GM12878 (cell line): Measurements from ENCODE around the gene FAM89B. TPM values are rescaled to one million over a fixed set of nuclear protein-coding genes. Genes with fewer than 3 reads are reported as not detected.

Experiments used
- ATAC-seq: fragments of 200-7000 bp; cut with Tn5 transposase; 3 replicates; pipeline ENCODE4 v1.9.1; 2020; ENCODE audit warnings: mild to moderate bottlenecking, moderate library complexity
- BruUV-seq: library from RNA; stranded (reverse); fragments of 400-500 nt; replicated peaks from 2 replicates; lab custom pipeline; 2021; lab: Mats Ljungman, UMichigan
- CTCF ChIA-PET: fragments of 300-600 bp; sonication (Branson Sonifier 250); formaldehyde crosslinking; extraction: SDS; loops from one replicate; lab custom pipeline; 2021; ENCODE audit warnings: inconsistent platforms; lab: Yijun Ruan, JAX
- POLR2A ChIA-PET: fragments of 350-600 bp; formaldehyde crosslinking; extraction: SDS; loops from one replicate; lab custom pipeline; 2021; ENCODE audit warnings: inconsistent platforms; lab: Charles Lee
- RAD21 ChIA-PET: fragments of 300-600 bp; sonication (Branson Sonifier 250); formaldehyde crosslinking; loops from one replicate; lab custom pipeline; 2023; ENCODE audit warnings: antibody characterized with exemption; ENCODE audit not compliant: unreplicated experiment; lab: Charles Lee
- SMC1A ChIA-PET: fragments of 300-600 bp; sonication (Branson Sonifier 250); formaldehyde crosslinking; loops from one replicate; lab custom pipeline; 2023; ENCODE audit not compliant: unreplicated experiment, uncharacterized antibody; lab: Charles Lee
- DNase-seq: peaks from one replicate; pipeline ENCODE4 v3.0.0-alpha.2; 2011; ENCODE audit warnings: low read depth, low spot score
- FAIRE-seq: peaks from 3 replicates; lab custom pipeline; 2011; peaks lifted over from hg19 to GRCh38; lab: Jason Lieb, UNC
- H2AFZ ChIP-seq: 2 replicates; pipeline ENCODE4 v1.6.0; 2011; ENCODE audit warnings: low read depth, low read length, control low read depth; ENCODE audit not compliant: control insufficient read depth
- H3K27ac ChIP-seq: 2 replicates; pipeline ENCODE4 v1.5.1; 2011; ENCODE audit warnings: control low read depth; ENCODE audit not compliant: control insufficient read depth, insufficient read depth
- H3K27me3 ChIP-seq, 2 experiments: replicated peaks in 1 of 2; 2 replicates each; pipeline versions ENCODE4 v1.6.0 to v1.6.1; 2011; ENCODE audit warnings: low read length in 1 of 2; ENCODE audit not compliant: control insufficient read depth in 2 of 2, insufficient read depth in 2 of 2
- H3K36me3 ChIP-seq, 2 experiments: 2 replicates each; pipeline ENCODE4 v1.5.1; 2011; ENCODE audit warnings: low read length in 1 of 2; ENCODE audit not compliant: control insufficient read depth in 2 of 2, insufficient read depth in 2 of 2
- H3K4me1 ChIP-seq: 2 replicates; pipeline ENCODE4 v1.6.1; 2011; ENCODE audit warnings: mild to moderate bottlenecking, low read length, moderate library complexity, mixed read lengths; ENCODE audit not compliant: control insufficient read depth, insufficient read depth
- H3K4me2 ChIP-seq: 2 replicates; pipeline ENCODE4 v1.6.0; 2011; ENCODE audit warnings: control low read depth; ENCODE audit not compliant: control insufficient read depth, insufficient read depth
- H3K4me3 ChIP-seq: fragments of 200-600 bp; sonication (generic); 2 replicates; pipeline ENCODE4 v1.5.1; 2016
- H3K79me2 ChIP-seq: 2 replicates; pipeline ENCODE4 v1.6.0; 2011; ENCODE audit warnings: low read length; ENCODE audit not compliant: control insufficient read depth, insufficient read depth
- H3K9ac ChIP-seq: 2 replicates; pipeline ENCODE4 v1.8.0; 2011; ENCODE audit warnings: low read length, control low read depth, mixed read lengths; ENCODE audit not compliant: control insufficient read depth, insufficient read depth
- H3K9me3 ChIP-seq: replicated peaks from 3 replicates; pipeline ENCODE4 v1.5.1; 2011; ENCODE audit warnings: mild to moderate bottlenecking, low read length; ENCODE audit not compliant: control insufficient read depth, insufficient read depth
- H4K20me1 ChIP-seq: 2 replicates; pipeline ENCODE4 v1.6.0; 2011; ENCODE audit not compliant: control insufficient read depth, insufficient read depth
- ATF2 ChIP-seq: IDR thresholded peaks from 2 replicates; pipeline ENCODE4 v1.6.1; 2012; ENCODE audit warnings: low read length, inconsistent platforms
- BACH1 ChIP-seq: fragments of 450-650 bp; IDR thresholded peaks from 2 replicates; pipeline ENCODE4 v1.6.1; 2017; ENCODE audit warnings: mild to moderate bottlenecking, borderline replicate concordance
- BCL3 ChIP-seq: IDR thresholded peaks from 2 replicates; pipeline ENCODE4 v1.6.1; 2011; ENCODE audit warnings: borderline replicate concordance, low read depth, mild to moderate bottlenecking, moderate library complexity, low read length; ENCODE audit not compliant: insufficient read depth, poor library complexity, severe bottlenecking
- NBN ChIP-seq: fragments of 450-650 bp; IDR thresholded peaks from 2 replicates; pipeline ENCODE4 v1.6.1; 2016
- NFYB ChIP-seq: IDR thresholded peaks from 2 replicates; pipeline ENCODE4 v1.6.1; 2011; ENCODE audit warnings: low read depth, mild to moderate bottlenecking, low read length, improper control_type of control experiment, moderate library complexity; ENCODE audit not compliant: insufficient read depth
- SIX5 ChIP-seq: IDR thresholded peaks from 2 replicates; pipeline ENCODE4 v1.6.1; 2011; ENCODE audit warnings: mild to moderate bottlenecking, low read depth, low read length, moderate library complexity; ENCODE audit not compliant: severe bottlenecking
- SMAD1 ChIP-seq: fragments of 450-650 bp; IDR thresholded peaks from 2 replicates; pipeline ENCODE4 v1.6.1; 2018; ENCODE audit warnings: mild to moderate bottlenecking, low read depth; ENCODE audit not compliant: partially characterized antibody
- ZNF687 ChIP-seq: fragments of 450-650 bp; IDR thresholded peaks from 2 replicates; pipeline ENCODE4 v1.6.1; 2017; ENCODE audit warnings: mild to moderate bottlenecking, moderate library complexity
- WGBS: methylation state at CpG from one replicate; pipeline ENCODE4 v1.1.6; 2016; ENCODE audit warnings: low lambda C conversion rate; ENCODE audit not compliant: insufficient replicate concordance, insufficient coverage; ENCODE audit errors: missing lambda C conversion rate; 5-methylcytosine and 5-hydroxymethylcytosine counted together
- in situ Hi-C: fragments of 300-500 bp; cut with MboI; formaldehyde crosslinking; loops from 9 replicates; pipeline ENCODE4 v1.14.3; 2018; ENCODE audit warnings: mixed read lengths
- intact Hi-C: fragments of 100-400 bp; cut with micrococcal nuclease; formaldehyde crosslinking; loops from one replicate; pipeline ENCODE4 v1.14.2; 2022; ENCODE audit not compliant: unreplicated experiment
- polyA plus RNA-seq, 11 experiments: library from polyadenylated mRNA; depleted of rRNA in 4 of 11; unstranded in 6 of 11; stranded (reverse) in 5 of 11; fragments of >200 nt; fragmentation: Nextera tagmentation in 4 of 11; fragmentation: Illumina TruSeq in 1 of 11; extraction: Ambion mirVana in 4 of 11; extraction: Trizol in 1 of 11; gene quantifications; 1 replicate in 1 of 11; 2 replicates in 10 of 11; pipeline versions ENCODE4 v1.2.1 to v1.2.3, GENCODE V29; 2011 to 2016; ENCODE audit warnings: inconsistent platforms in 2 of 11, missing spikeins in 2 of 11, low read depth in 1 of 11
- total RNA-seq, 4 experiments: library from RNA; depleted of rRNA in 3 of 4; stranded (reverse); fragments of >200 nt in 3 of 4; fragmentation: Illumina TruSeq in 1 of 4; extraction: Trizol in 1 of 4; gene quantifications; 2 replicates each; pipeline versions ENCODE4 v1.2.1 to v1.2.3, GENCODE V29; 2013 to 2021

The FAM89B gene
- total and polyA plus RNA-seq, 10 of the 15 experiments (the other 5 are each of a cell fraction or from before 2014, with no cell fraction given) = 0.34 to 36.7 (median 9.8) TPM

- TF ChIP-seq BCL3 (no peak), NFYB (no peak), ATF2 (no peak), SMAD1 (no peak), BACH1 (no peak)
These were observed 14.3 kb downstream of the FAM89B start (continued) for GRCh38 chr11:65586676-65587075.

- CTCF ChIA-PET = interaction anchor here (0.6 to 5.9 kb wide), 24 partner anchors 11 to 302 kb away, joined by 3 to 130 read pairs (median 4); partner anchors contain the start of genes CCDC85B, EHBP1L1, FAM89B and KAT5
- H3K36me3 ChIP-seq = peaks cover 5 to 11% of the 10 kb centered on the region in 2 experiments; a peak in 3 of 4 replicates
- H3K79me2 ChIP-seq = peaks cover 16% of the 10 kb centered on the region
- 2% methylated on average over 13 of the region's 13 CpGs for WGBS
- DNase-seq = peak; percentile 96
- no peaks in the 10 kb centered on the region for H3K27me3 ChIP-seq
- RAD21 ChIA-PET = interaction anchor here (0.6 to 6.5 kb wide), 16 partner anchors 12 to 313 kb away, joined by 3 to 132 read pairs (median 5); partner anchors contain the start of genes CCDC85B, EHBP1L1, FAM89B and PCNX3
- FAIRE-seq = peak; percentile 100
- BruUV-seq = no TSS peak
- peaks cover 45% of the 10 kb centered on the region for H3K4me1 ChIP-seq
- in situ Hi-C loops = no loop called here
- H2AFZ ChIP-seq = no peak overlapping the region
- peak overlapping the region; percentile 58; the same call in 1 of the 2 replicates for H3K4me3 ChIP-seq
- H3K4me2 ChIP-seq = peak overlapping the region; percentile 79
- peak overlapping the region; percentile 62 for H3K9ac ChIP-seq
- SMC1A ChIA-PET = interaction anchor here (0.8 to 6.2 kb wide), 18 partner anchors 10 to 205 kb away, joined by 3 to 93 read pairs (median 4); partner anchors contain the start of genes EHBP1L1, FAM89B, PCNX3 and ZNRD2
- peak; percentile 87 for ATAC-seq
- intact Hi-C loops = loop anchor here (1.0 kb wide), 3 partner anchors 14 to 48 kb away; partner anchors contain the start of gene PCNX3
- H3K27ac ChIP-seq = peak overlapping the region; percentile 97
- no peaks in the 10 kb centered on the region for H4K20me1 ChIP-seq
- POLR2A ChIA-PET = interaction anchor here (0.5 to 6.0 kb wide), 15 partner anchors 8 to 169 kb away, joined by 3 to 129 read pairs (median 4); partner anchors contain the start of genes EHBP1L1, FAM89B, MALAT1 and PCNX3
- no peaks in the 10 kb centered on the region for H3K9me3 ChIP-seq
- TF ChIP-seq SIX5 (no peak), NBN (peak; percentile 98), ZNF687 (no peak; the same call in 1 of the 2 replicates)
These were observed 16.1 kb downstream of the FAM89B start for GRCh38 chr11:65588199-65589054.
